Activated T-helper 1 cell treated with Interleukin-2 at 50 U/mL for 16 hours (primary cell): ENCODE measurements around the gene S100A2.
"Not testable (repeated sequence)": the region's sequence is repeated elsewhere in the genome, so short reads cannot be mapped to it uniquely, and the experiment has no call there.

ENCODE experiments used
- DNase-seq: peaks from one replicate; pipeline ENCODE4 v3.0.0-alpha.2; 2020; ENCODE audit warnings: low read depth

The S100A2 gene

GRCh38 chr1:153563991-153564390 lies 1.7 kb downstream of the S100A2 start:
- no peak for DNase-seq

- no peak for DNase-seq
These were observed 2.2 kb downstream of the S100A2 start for GRCh38 chr1:153563483-153563901.

GRCh38 chr1:153562021-153562420 lies 3.6 kb downstream of the S100A2 start:
- DNase-seq, result not testable (repeated sequence)

GRCh38 chr1:153561466-153561985 lies 4.1 kb downstream of the S100A2 start:
- no peak for DNase-seq

GRCh38 chr1:153560771-153561465 lies 4.7 kb downstream of the S100A2 start:
- no peak for DNase-seq

- no peak for DNase-seq
These were observed 5.4 kb downstream of the S100A2 start for GRCh38 chr1:153560241-153560640.

- no peak for DNase-seq
These were observed 7.8 kb downstream of the S100A2 start for GRCh38 chr1:153557877-153558276.

- DNase-seq, result no peak
These were observed 9.3 kb downstream of the S100A2 start for GRCh38 chr1:153556348-153556747.

- DNase-seq, result no peak
These were observed 11.7 kb downstream of the S100A2 start for GRCh38 chr1:153553830-153554541.

- no peak for DNase-seq
These were observed 12.5 kb downstream of the S100A2 start for GRCh38 chr1:153553096-153553495.

- no peak for DNase-seq
These were observed 13.3 kb downstream of the S100A2 start for GRCh38 chr1:153552335-153552734.

- no peak for DNase-seq
These were observed 14.7 kb downstream of the S100A2 start for GRCh38 chr1:153550827-153551500.

- no peak for DNase-seq
These were observed 15.3 kb downstream of the S100A2 start for GRCh38 chr1:153550398-153550758.

- no peak for DNase-seq
These were observed 15.8 kb downstream of the S100A2 start for GRCh38 chr1:153549741-153550397.

GRCh38 chr1:153548722-153549688 lies 16.6 kb downstream of the S100A2 start, which contains the start of gene S100A3:
S100A3 (minus strand) TSS chr1:153549258; CDS start chr1:153548485, 773 bp downstream.
- no peak for DNase-seq

GRCh38 chr1:153547560-153548551 lies 17.8 kb downstream of the S100A2 start:
- DNase-seq, result no peak

- no peak for DNase-seq
These were observed 18.7 kb downstream of the S100A2 start for GRCh38 chr1:153546796-153547559.

- DNase-seq, result no peak
These were observed 19.3 kb downstream of the S100A2 start for GRCh38 chr1:153546371-153546770.
